Globus pallidus (tissue), 1 donor: ENCODE measurements around the gene SLC35E4.
"Not testable (repeated sequence)": the region's sequence is repeated elsewhere in the genome, so short reads cannot be mapped to it uniquely, and the experiment has no call there.

Source experiments
- DNase-seq: peaks from one replicate; pipeline ENCODE4 v3.0.0-alpha.2; 2015; ENCODE audit warnings: low spot score

SLC35E4 gene

GRCh38 chr22:30612789-30613188 lies 22.8 kb upstream of the SLC35E4 start:
- no peak for DNase-seq

- DNase-seq = no peak
Observed at GRCh38 chr22:30614268-30614667, 21.3 kb upstream of the SLC35E4 start.

GRCh38 chr22:30614879-30615278 lies 20.7 kb upstream of the SLC35E4 start:
- DNase-seq = no peak

- DNase-seq = no peak
Observed at GRCh38 chr22:30615543-30615954, 20.0 kb upstream of the SLC35E4 start.

- DNase-seq = no peak
Observed at GRCh38 chr22:30617819-30618218, 17.8 kb upstream of the SLC35E4 start.

- not testable (repeated sequence) for DNase-seq
Observed at GRCh38 chr22:30619909-30620308, 15.7 kb upstream of the SLC35E4 start.

GRCh38 chr22:30626413-30626812 lies 9.2 kb upstream of the SLC35E4 start:
- no peak for DNase-seq

GRCh38 chr22:30627471-30627870 lies 8.1 kb upstream of the SLC35E4 start:
- no peak for DNase-seq

- peak; percentile 55 for DNase-seq
Observed at GRCh38 chr22:30628491-30628890, 7.1 kb upstream of the SLC35E4 start.

- DNase-seq = not testable (repeated sequence)
Observed at GRCh38 chr22:30631469-30631868, 4.1 kb upstream of the SLC35E4 start.

- DNase-seq = peak; percentile 90
Observed at GRCh38 chr22:30634471-30635233, 929 bp upstream of the SLC35E4 start.

- DNase-seq = peak; percentile 39
Observed at GRCh38 chr22:30636226-30637077, 871 bp downstream of the SLC35E4 start.

GRCh38 chr22:30637701-30638114 lies 2.1 kb downstream of the SLC35E4 start:
- DNase-seq = no peak

GRCh38 chr22:30640361-30640760 lies 4.8 kb downstream of the SLC35E4 start:
- DNase-seq = no peak

GRCh38 chr22:30640839-30641430 lies 5.4 kb downstream of the SLC35E4 start:
- no peak for DNase-seq

GRCh38 chr22:30643055-30643875 lies 7.7 kb downstream of the SLC35E4 start:
- DNase-seq = peak; percentile 64

GRCh38 chr22:30646518-30647160 lies 11.1 kb downstream of the SLC35E4 start:
- DNase-seq = no peak

GRCh38 chr22:30647536-30647935 lies 12.0 kb downstream of the SLC35E4 start:
- DNase-seq = no peak

GRCh38 chr22:30648825-30649224 lies 13.2 kb downstream of the SLC35E4 start:
- no peak for DNase-seq

GRCh38 chr22:30649430-30650007 lies 13.9 kb downstream of the SLC35E4 start:
- no peak for DNase-seq
